ENCODE data around the gene CCDC3.

DNA sequence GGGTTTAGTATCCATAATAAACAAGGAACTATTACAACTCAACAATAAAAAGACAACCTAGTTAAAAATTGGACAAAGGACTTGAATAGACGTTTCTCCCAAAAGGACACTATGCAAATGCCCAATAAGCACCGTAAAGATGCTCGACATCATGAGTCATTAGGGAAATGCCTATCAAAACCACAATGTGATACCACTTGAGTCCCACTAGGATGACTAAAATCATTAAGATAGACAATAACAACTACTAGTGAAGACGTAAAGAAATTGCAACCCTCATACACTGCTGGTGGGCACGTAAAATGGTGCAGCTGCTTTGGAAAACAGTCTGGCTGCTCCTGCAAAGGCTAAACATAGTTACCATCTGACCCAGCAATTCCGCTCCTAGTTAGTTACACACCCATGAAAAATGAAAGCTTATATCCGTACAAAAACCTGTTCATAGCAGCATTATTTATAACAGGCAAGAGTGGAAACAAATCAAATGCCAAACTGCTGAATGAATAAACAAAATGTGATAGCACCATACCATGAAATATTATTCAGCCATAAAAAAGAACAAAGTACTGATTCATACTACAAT, 17.3 kb downstream of the CCDC3 start:
- no peak for TF ChIP-seq CTCF (conservative IDR thresholded peaks at IDR 0.05; ENCODE audit: low read depth, low read length)
- no peak for TF ChIP-seq POLR2A (IDR thresholded peaks at IDR 0.05; ENCODE audit: low read depth, low read length)
- TF ChIP-seq RCOR1 (IDR thresholded peaks at IDR 0.05; ENCODE audit: insufficient replicate concordance, low read length) = no peak
- TF ChIP-seq, protein P1, sequence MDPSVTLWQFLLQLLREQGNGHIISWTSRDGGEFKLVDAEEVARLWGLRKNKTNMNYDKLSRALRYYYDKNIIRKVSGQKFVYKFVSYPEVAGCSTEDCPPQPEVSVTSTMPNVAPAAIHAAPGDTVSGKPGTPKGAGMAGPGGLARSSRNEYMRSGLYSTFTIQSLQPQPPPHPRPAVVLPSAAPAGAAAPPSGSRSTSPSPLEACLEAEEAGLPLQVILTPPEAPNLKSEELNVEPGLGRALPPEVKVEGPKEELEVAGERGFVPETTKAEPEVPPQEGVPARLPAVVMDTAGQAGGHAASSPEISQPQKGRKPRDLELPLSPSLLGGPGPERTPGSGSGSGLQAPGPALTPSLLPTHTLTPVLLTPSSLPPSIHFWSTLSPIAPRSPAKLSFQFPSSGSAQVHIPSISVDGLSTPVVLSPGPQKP (IDR thresholded peaks at IDR 0.05; ENCODE audit: borderline replicate concordance, low read depth, low read length) = no peak
- no peak for TF ChIP-seq MAFK (IDR thresholded peaks at IDR 0.05; ENCODE audit: low read depth, low read length)
- TF ChIP-seq NFE2L2 (IDR thresholded peaks at IDR 0.05; ENCODE audit: low read depth, low read length) = no peak
- no peak for TF ChIP-seq BHLHE40 (IDR thresholded peaks at IDR 0.05; ENCODE audit: low read depth, low read length)
- no peak for TF ChIP-seq CEBPB (IDR thresholded peaks at IDR 0.05; ENCODE audit: low read depth, low read length)
- no peak for TF ChIP-seq RFX5 (IDR thresholded peaks at IDR 0.05; ENCODE audit: low read depth, low read length)
- TF ChIP-seq RAD21 (IDR thresholded peaks at IDR 0.05; ENCODE audit: low read length) = no peak
- TF ChIP-seq SMC3 (IDR thresholded peaks at IDR 0.05; ENCODE audit: low read depth, low read length) = no peak
- no peak for TF ChIP-seq MXI1 (IDR thresholded peaks at IDR 0.05; ENCODE audit: borderline replicate concordance, low read depth, low read length)
- TF ChIP-seq, protein P2, sequence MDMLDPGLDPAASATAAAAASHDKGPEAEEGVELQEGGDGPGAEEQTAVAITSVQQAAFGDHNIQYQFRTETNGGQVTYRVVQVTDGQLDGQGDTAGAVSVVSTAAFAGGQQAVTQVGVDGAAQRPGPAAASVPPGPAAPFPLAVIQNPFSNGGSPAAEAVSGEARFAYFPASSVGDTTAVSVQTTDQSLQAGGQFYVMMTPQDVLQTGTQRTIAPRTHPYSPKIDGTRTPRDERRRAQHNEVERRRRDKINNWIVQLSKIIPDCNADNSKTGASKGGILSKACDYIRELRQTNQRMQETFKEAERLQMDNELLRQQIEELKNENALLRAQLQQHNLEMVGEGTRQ (IDR thresholded peaks at IDR 0.05; ENCODE audit: low read depth, low read length) = no peak
